Superior temporal gyrus (tissue), 1 donor: ENCODE results near the gene KIAA0513.
A peak's percentile ranks its signal among the peaks of the same experiment; 100 is the strongest.

Experiments
- DNase-seq: peaks from one replicate; pipeline ENCODE4 v3.0.0-alpha.2; 2016; ENCODE audit errors: extremely low spot score

KIAA0513 gene

GRCh38 chr16:85072076-85072860 lies 44.7 kb downstream of the KIAA0513 start:
- no peak for DNase-seq

DNA sequence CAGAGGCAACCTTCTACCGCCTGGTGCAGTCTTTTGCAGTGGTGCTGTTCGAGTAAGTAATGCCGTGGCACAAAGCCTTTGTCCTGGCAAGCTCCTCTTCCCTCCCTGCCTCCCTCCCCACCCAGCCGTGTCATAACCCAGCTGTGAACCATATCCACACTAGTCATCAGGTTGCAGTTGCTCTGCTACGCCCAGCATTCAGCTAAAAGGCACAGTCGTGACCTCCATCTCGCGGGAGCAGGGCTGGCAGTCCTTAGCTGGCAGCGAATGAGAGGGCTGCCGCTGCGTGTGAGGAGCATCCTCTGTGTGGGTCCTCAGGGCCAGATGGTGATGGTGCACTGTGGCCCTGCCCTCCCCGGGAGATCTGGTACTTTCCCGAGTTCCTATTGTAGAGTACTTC lies 45.4 kb downstream of the KIAA0513 start:
- no peak for DNase-seq

- no peak for DNase-seq
Observed at GRCh38 chr16:85074225-85074914, 46.8 kb downstream of the KIAA0513 start.

- DNase-seq: no peak
Observed at GRCh38 chr16:85075236-85075924, 47.8 kb downstream of the KIAA0513 start.

DNA sequence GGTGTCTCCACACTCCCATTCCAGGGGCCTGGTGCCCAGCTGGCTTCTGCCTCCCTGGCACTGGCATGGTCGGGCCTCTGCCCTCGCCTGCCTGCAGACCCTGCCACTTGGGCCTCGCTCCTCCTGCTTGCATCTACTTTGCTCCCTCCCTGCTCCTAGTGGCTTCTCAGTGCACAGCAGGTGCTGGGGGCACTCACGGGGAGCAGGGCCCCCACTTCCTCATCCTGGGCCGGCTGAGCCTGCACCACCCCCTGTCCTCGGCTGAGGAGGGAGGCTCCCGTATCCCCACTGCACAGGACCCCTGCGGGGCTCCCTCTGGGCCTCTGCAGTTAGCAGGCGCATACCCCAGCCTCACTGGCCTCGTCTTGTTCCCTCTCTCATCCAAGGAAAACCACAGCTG lies 49.4 kb downstream of the KIAA0513 start:
- DNase-seq: no peak

- DNase-seq: no peak
Observed at GRCh38 chr16:85077576-85078125, 50.1 kb downstream of the KIAA0513 start.

GRCh38 chr16:85078226-85078625 lies 50.6 kb downstream of the KIAA0513 start:
- DNase-seq: no peak

- no peak for DNase-seq
Observed at GRCh38 chr16:85078952-85079351, 51.4 kb downstream of the KIAA0513 start.

DNA sequence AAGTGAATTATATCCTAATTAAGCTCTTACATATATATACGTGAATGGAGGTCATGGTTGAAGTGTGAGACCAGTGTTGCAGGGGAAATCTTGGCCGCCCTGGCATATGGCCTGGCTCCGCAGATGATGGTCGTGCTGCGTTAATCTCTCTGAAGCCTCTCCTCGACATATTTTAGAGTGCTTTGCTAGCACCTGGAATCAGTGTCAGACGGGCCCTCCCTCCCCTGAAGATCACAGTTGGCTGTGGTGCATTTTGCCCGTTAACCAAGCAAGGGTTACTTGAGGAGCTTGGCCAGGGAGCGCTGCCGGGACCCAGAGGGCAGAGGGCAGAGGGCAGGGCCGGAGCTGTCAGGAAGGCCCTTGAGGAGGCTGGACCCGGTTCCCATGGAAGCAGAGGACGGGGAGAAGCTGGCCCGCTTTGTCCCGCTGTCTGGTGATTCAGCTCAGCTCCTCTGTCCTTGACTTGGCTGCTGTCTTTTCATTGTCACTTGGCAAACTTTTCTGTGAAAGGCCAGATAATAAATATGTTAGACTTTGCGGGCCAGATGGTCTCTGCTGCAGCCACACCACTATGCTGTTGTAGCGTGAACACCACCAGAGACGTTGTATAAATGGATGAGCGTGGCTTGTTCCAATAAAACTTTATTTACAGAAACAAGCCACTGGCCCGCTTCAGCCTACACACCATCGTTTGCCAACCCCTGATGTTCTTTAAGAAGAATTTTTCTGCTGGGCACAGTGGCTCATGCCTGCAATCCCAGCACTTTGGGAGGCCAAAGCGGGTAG lies 52.4 kb downstream of the KIAA0513 start:
- no peak for DNase-seq

DNA sequence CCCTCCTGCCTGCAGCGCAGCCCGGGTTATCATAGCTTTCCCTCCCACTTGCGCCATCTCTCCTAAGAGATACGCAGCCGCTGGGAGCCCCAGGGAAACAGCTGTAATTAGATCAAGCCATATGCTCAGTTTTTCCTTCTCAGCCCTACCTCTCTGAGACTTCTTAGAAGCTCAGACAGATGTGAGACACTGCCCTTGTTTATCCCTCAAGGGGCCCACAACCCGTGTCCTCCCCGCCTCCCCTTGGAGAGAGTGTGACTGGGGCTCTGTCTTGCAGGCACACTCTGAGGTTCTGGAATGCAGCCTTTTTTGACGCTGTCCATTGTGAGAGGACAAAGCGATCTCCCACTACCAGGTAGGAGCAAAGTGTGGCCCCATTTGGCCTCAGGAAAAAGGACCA lies 53.4 kb downstream of the KIAA0513 start:
- no peak for DNase-seq

GRCh38 chr16:85081765-85082164 lies 54.2 kb downstream of the KIAA0513 start:
- DNase-seq: no peak

GRCh38 chr16:85082173-85083050 lies 54.8 kb downstream of the KIAA0513 start:
- no peak for DNase-seq

DNA sequence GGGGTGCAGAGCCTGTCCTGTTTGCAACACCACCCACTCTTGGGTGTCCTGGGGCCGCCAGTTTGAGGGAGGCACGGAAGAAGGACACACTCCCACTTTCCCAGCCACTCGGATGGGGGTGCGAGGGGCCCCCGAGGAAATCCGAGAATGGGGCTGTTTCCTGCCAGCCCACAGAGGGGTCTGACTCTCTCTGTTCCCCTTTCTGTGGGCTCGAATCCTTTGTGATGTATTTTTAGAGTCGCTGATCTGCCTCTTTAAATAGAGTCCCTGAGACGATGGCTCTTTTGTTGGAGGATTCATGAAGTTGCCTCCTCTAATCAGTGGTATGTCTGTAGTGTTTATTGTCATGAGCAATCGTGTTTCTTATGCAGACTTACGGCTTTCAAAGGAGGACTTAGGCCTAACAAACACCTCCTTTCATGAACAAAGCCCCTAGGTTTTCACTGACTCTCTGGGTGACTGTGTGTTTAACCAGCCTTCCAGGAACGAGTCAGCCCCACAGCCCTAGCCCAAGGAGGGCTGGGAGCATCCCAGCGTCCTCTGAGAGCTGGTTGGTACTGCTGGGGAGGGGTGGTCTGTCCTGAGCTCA lies 55.5 kb downstream of the KIAA0513 start:
- peak; percentile 43 for DNase-seq

DNA sequence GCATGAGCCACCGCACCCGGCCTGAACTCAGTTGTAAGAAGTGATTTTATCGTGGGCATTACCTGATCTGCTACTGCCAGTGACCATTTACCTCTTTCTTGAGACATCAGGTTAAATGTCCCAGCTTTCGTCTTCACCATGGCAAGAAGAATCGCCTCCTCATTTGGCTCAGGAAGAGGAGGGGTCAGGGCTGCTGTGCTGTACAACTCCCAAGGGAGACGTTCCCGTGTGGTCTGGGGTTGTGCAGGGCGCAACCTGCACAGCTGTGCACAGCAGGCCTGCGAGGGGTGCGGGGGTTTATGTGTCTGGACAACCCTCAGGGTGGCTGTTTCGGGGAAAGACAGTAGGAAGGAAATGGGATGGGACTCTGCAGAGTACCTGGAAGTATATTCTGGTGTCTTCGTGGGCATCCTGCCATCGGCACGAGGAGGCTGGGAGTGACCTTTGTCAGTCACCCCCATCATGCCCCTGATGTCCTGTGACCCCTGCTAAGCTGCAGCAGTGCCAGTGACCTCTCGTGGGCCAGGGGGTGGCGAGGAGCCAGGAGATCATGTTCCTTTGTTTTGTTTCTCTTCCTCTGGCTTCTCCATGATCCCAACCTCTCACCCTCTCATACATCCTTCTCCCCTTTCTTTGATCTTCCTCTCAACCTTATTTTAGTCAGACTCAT lies 57.4 kb downstream of the KIAA0513 start:
- no peak for DNase-seq

- DNase-seq: no peak
Observed at GRCh38 chr16:85085721-85086120, 58.1 kb downstream of the KIAA0513 start.

DNA sequence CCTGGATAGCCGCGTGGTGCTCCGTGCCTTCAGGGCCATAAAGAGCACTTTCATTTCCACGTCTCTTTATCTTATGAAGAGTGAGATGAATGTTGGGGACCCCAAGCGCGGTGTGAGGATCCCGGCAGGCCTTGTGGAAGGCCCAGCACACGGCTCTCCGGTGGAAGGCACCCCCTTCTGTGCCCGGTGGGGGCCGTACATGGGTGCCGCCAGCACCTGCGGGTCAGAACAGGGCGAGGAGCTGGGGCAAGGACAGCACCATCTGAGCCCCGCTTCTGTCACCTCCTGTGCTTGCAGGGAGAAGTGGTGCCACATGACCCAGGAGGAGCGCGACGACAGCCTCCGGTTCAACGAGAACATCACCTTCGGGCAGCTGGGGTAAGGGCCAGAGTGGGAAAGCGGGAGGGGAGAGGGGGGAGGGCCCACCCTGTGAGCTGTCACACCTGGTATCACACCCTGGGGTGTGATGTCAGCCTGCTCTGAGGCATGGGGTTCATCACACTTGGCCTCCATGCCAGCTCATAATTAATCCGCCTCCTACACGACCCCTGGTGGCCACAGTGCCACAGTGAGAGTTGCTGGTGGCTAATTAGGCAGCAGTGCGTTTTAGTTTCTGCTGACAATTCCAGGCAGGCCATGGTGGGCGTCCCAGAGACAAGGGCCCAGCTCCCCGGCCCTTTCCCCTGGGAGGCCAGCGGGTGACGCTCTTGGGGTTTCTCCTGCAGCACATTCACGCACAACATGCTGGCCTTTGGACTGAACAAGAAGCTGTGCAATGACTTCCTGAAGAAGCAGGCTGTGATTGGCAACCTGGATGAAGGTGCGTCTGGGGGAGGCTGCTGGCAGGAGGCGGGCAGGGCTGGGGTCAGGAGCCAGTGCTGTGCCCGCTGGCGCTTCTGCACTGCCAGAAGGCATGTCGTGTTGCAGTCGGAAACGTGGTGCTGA lies 59.0 kb downstream of the KIAA0513 start:
- no peak for DNase-seq

DNA sequence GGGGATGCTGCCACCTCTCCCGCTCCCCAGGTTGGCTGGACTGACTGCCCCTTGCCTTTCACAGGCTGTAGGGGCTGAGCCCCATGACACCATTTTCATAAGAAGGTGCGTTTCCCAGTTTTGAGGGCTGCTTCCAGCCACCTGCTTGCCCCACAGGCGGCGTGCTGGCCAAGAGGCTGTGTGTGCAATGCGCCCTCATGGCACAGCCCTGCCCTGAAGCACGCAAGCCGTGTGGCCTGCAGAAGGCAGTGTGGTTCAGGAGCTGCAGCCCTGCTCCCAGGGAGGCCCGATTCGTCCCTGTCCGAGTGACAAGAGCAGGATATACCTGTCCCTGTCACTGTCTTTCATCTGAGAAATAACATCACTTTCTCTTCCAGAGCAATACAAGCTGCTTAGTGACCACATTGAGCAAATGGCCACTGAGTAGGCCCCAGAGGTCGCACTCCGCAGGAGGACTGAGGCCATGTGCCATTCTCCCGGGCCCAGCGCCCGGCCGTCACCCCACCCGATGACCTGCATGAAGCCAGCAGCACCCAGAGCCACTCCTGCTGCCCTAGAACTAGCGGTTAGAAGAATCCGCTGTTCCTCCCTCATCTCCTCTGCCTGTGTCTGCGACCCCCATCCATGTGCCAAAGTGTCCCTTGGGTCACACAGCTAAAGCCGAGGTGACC lies 60.4 kb downstream of the KIAA0513 start:
- DNase-seq: no peak
